RWPE1 (cell line): ENCODE measurements around the gene IL16.
"Not testable (repeated sequence)": the region's sequence is repeated elsewhere in the genome, so short reads cannot be mapped to it uniquely, and the experiment has no call there.

Experiments
- CTCF ChIA-PET: fragments of 350-600 bp; sonication (Branson Sonifier 250); formaldehyde crosslinking; extraction: SDS; loops from one replicate; lab custom pipeline; 2021; lab: Yijun Ruan, JAX
- POLR2A ChIA-PET: fragments of 400-600 bp; formaldehyde crosslinking; extraction: SDS; loops from one replicate; lab custom pipeline; 2020; ENCODE audit warnings: antibody characterized with exemption; ENCODE audit not compliant: low non-redundant PET; lab: Yijun Ruan, JAX
- DNase-seq: peaks from one replicate; pipeline ENCODE4 v3.0.0; 2012; ENCODE audit warnings: low spot score
- H3K27ac ChIP-seq: fragments of 450-650 bp; 2 replicates; pipeline ENCODE4 v1.5.1; 2017
- CTCF ChIP-seq: fragments of 450-650 bp; conservative IDR thresholded peaks from 2 replicates; pipeline ENCODE4 v1.5.1; 2017; ENCODE audit warnings: low read depth, mild to moderate bottlenecking

IL16 gene

GRCh38 chr15:81327516-81327915 is 130.8 kb downstream of the IL16 start:
- POLR2A ChIA-PET, result no interaction called here
- CTCF ChIA-PET, result interaction anchor here (0.6 to 0.7 kb wide), 2 partner anchors 9 to 815 kb away, joined by 3 to 4 read pairs; no protein-coding TSS in a partner anchor

DNA sequence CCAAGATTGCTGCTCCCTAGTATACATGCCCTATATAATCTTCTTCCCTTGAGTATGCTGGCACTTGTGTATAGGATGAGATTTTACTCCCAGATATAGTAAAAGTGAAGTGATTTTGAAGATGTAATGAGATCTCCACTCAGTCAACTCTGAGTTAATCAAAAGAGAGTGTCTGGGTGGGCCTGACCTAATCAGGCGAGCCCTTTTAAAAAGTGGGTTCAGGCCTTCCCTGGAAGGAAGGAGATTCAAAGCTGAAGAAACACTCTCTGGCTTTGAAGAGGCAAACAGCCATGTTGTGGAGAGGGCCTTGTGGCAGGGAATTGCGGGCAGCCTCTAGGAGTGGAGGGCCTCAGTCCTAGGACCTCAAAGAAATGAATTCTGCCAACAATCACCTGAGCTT is 132.8 kb downstream of the IL16 start:
- no peak overlapping the region for H3K27ac ChIP-seq
- CTCF ChIA-PET, result no interaction called here
- DNase-seq, result no peak
- no peak for TF ChIP-seq CTCF
- POLR2A ChIA-PET, result no interaction called here

More at GRCh38 chr15:81327516-81327915, 130.8 kb downstream of the IL16 start:
- TF ChIP-seq CTCF, result no peak
- DNase-seq, result no peak
- no peak overlapping the region for H3K27ac ChIP-seq

- TF ChIP-seq CTCF, result no peak
- DNase-seq, result no peak
- H3K27ac ChIP-seq, result no peak overlapping the region
- ChIA-PET POLR2A (no interaction called here), CTCF (no interaction called here)
Observed at GRCh38 chr15:81330366-81331090, 133.8 kb downstream of the IL16 start.

GRCh38 chr15:81331141-81331540 is 134.5 kb downstream of the IL16 start:
- DNase-seq, CTCF ChIA-PET, H3K27ac ChIP-seq, POLR2A ChIA-PET: not testable (repeated sequence)

DNA sequence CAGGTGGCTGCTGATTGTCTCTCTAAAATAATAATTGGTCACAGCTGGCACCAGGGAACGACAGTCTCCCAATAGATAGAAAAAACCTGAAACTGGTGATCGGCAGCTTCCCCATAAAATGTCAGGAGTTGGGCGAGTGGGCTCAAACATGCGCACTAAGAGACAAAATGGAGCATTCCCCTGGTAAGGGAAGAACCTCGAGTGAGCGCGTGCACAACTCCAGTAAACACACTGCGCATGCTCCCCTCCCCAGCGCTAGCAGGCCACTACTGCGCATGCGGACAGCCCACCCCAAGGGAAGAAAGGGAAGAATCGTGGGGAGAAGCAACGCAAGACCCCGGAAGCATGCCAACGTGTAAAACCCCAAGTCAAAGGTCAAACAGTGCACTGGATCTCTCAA is 134.9 kb downstream of the IL16 start:
- no peak overlapping the region for H3K27ac ChIP-seq
- no peak for DNase-seq
- no peak for TF ChIP-seq CTCF
- POLR2A ChIA-PET, result no interaction called here
- CTCF ChIA-PET, result interaction anchor here (0.5 kb wide), 1 partner anchor 1473 kb away, joined by 3 read pairs; no protein-coding TSS in a partner anchor

- no peak overlapping the region for H3K27ac ChIP-seq
- TF ChIP-seq CTCF, result no peak
- no peak for DNase-seq
- POLR2A ChIA-PET, result no interaction called here
- CTCF ChIA-PET, result no interaction called here
Observed at GRCh38 chr15:81332326-81332725, 135.6 kb downstream of the IL16 start.

DNA sequence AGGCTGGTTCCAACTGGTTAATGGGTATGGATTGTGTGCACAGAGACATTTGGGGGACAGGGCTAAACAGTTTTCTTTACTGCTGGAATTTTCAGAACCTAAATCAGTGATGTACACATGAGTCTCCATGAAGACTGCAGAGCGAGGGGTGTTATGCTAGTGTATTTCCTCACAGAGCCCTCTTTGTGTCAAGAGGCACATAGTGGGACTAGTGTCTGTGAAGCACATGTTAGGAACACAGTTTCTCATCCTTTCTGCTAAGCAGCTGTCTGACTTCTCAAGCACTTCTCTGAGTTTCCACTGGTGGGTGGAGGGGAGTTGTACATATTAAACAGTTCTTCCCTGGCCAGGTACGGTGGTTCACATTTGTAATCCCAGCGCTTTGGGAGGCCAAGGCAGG is 136.7 kb downstream of the IL16 start:
- no peak overlapping the region for H3K27ac ChIP-seq
- DNase-seq, result no peak
- no peak for TF ChIP-seq CTCF
- CTCF ChIA-PET, result no interaction called here
- POLR2A ChIA-PET, result no interaction called here
